GM23338 (cell line): ENCODE measurements around the gene LRP1-AS. TPM values are rescaled to one million over a fixed set of nuclear protein-coding genes. Genes with fewer than 3 reads are reported as not detected.

Experiments
- ATAC-seq: fragments of 200-7000 bp; cut with Tn5 transposase; 3 replicates; pipeline ENCODE4 v1.9.1; 2020
- DNase-seq: peaks from one replicate; pipeline ENCODE4 v3.0.0-alpha.2; 2015; ENCODE audit warnings: low spot score
- H2AFZ ChIP-seq: fragments of 200-600 bp; sonication (generic); 2 replicates; pipeline ENCODE4 v1.8.0; 2016; ENCODE audit warnings: antibody characterized with exemption, mild to moderate bottlenecking, moderate library complexity
- H3F3A ChIP-seq: fragments of 200-600 bp; sonication (generic); replicated peaks from 2 replicates; pipeline ENCODE4 v1.8.0; 2017; ENCODE audit warnings: antibody characterized with exemption, mixed run types, low read depth
- H3K27ac ChIP-seq: fragments of 200-600 bp; sonication (generic); 2 replicates; pipeline ENCODE4 v1.6.1; 2016; ENCODE audit warnings: low read depth
- H3K27me3 ChIP-seq: fragments of 200-600 bp; sonication (generic); 2 replicates; pipeline ENCODE4 v1.8.0; 2016; ENCODE audit warnings: mild to moderate bottlenecking, mixed run types, moderate library complexity; ENCODE audit not compliant: insufficient read depth
- H3K36me3 ChIP-seq: fragments of 200-600 bp; sonication (generic); 2 replicates; pipeline ENCODE4 v1.8.0; 2016; ENCODE audit warnings: mild to moderate bottlenecking; ENCODE audit not compliant: insufficient read depth
- H3K4me1 ChIP-seq: fragments of 200-600 bp; sonication (generic); 2 replicates; pipeline ENCODE4 v1.8.0; 2016; ENCODE audit warnings: mild to moderate bottlenecking, moderate library complexity; ENCODE audit not compliant: insufficient read depth
- H3K4me2 ChIP-seq: fragments of 200-600 bp; sonication (generic); 2 replicates; pipeline ENCODE4 v1.7.1; 2017; ENCODE audit warnings: mixed run types
- H3K4me3 ChIP-seq: fragments of 200-600 bp; sonication (generic); 2 replicates; pipeline ENCODE4 v1.6.1; 2016; ENCODE audit warnings: mixed run types
- H3K79me2 ChIP-seq: fragments of 200-600 bp; sonication (generic); replicated peaks from 2 replicates; pipeline ENCODE4 v1.8.0; 2017; ENCODE audit warnings: mild to moderate bottlenecking; ENCODE audit not compliant: insufficient read depth
- H3K9me2 ChIP-seq: fragments of 200-600 bp; sonication (generic); 2 replicates; pipeline ENCODE4 v1.8.0; 2017; ENCODE audit not compliant: insufficient read depth
- H4K20me1 ChIP-seq: fragments of 200-600 bp; sonication (generic); replicated peaks from 2 replicates; pipeline ENCODE4 v1.8.0; 2017; ENCODE audit warnings: mild to moderate bottlenecking; ENCODE audit not compliant: insufficient read depth
- H3K27ac Mint-ChIP-seq: 2 replicates; pipeline ENCODE4 v1.8.0; 2020; ENCODE audit warnings: inconsistent platforms, mild to moderate bottlenecking, moderate library complexity, mixed read lengths
- H3K27me3 Mint-ChIP-seq: 3 replicates; pipeline ENCODE4 v1.8.0; 2022; ENCODE audit warnings: low read depth, mild to moderate bottlenecking, moderate library complexity, mixed read lengths, inconsistent platforms; ENCODE audit not compliant: insufficient read depth, poor library complexity
- H3K36me3 Mint-ChIP-seq: 3 replicates; pipeline ENCODE4 v1.8.0; 2021; ENCODE audit warnings: low read depth, mild to moderate bottlenecking, inconsistent platforms, moderate library complexity, mixed read lengths
- H3K4me1 Mint-ChIP-seq: 3 replicates; pipeline ENCODE4 v1.8.0; 2020; ENCODE audit warnings: mild to moderate bottlenecking, inconsistent platforms, mixed read lengths
- H3K4me3 Mint-ChIP-seq: 3 replicates; pipeline ENCODE4 v1.8.0; 2021; ENCODE audit warnings: moderate library complexity, mild to moderate bottlenecking, inconsistent platforms, mixed read lengths
- H3K9me3 Mint-ChIP-seq: 3 replicates; pipeline ENCODE4 v1.8.0; 2020; ENCODE audit warnings: moderate library complexity, mild to moderate bottlenecking, inconsistent platforms, mixed read lengths
- CREB1 ChIP-seq: fragments of 250-450 bp; sonication (Bioruptor Pico); IDR thresholded peaks from 2 replicates; pipeline ENCODE4 v1.5.0; 2020; ENCODE audit warnings: low read depth, mild to moderate bottlenecking, moderate library complexity
- EZH2 ChIP-seq: fragments of 200-600 bp; sonication (generic); IDR thresholded peaks from one replicate; pipeline ENCODE4 v1.8.0; 2017; ENCODE audit warnings: antibody characterized with exemption, mild to moderate bottlenecking, low read depth; ENCODE audit not compliant: unreplicated experiment
- EZH2phosphoT487 ChIP-seq: fragments of 200-600 bp; sonication (generic); IDR thresholded peaks from one replicate; pipeline ENCODE4 v1.8.1; 2018; ENCODE audit warnings: antibody characterized with exemption; ENCODE audit not compliant: unreplicated experiment
- JUNB ChIP-seq: IDR thresholded peaks from one replicate; pipeline ENCODE4 v1.6.1; 2016; ENCODE audit warnings: antibody characterized with exemption; ENCODE audit not compliant: unreplicated experiment
- NANOG ChIP-seq: IDR thresholded peaks from 2 replicates; pipeline ENCODE4 v1.6.1; 2016; ENCODE audit warnings: antibody characterized with exemption, borderline replicate concordance
- ZNF331 ChIP-seq: fragments of 250-450 bp; sonication (Bioruptor Pico); IDR thresholded peaks from 2 replicates; pipeline ENCODE4 v1.5.0; 2020; ENCODE audit warnings: low read depth, mild to moderate bottlenecking, moderate library complexity
- polyA plus RNA-seq: library from polyadenylated mRNA; unstranded; fragments of >200 nt; fragmentation: Nextera tagmentation; extraction: Ambion mirVana; gene quantifications from 2 replicates; pipeline ENCODE4 v1.2.1, GENCODE V29; 2016
- total RNA-seq: library from RNA; depleted of rRNA; stranded (reverse); fragments of >200 nt; shearing (Covaris generic); gene quantifications from 2 replicates; pipeline ENCODE4 v1.2.3, GENCODE V29; 2014
- TF ChIP-seq, protein P1 (sequence below), 2 experiments: fragments of 200-600 bp in 1 of 2; sonication (generic) in 1 of 2; conservative IDR thresholded peaks; 2 replicates each; pipeline versions ENCODE4 v1.5.1 to v1.6.1; 2016 to 2017; ENCODE audit warnings: antibody characterized with exemption in 2 of 2, low read depth in 2 of 2, mild to moderate bottlenecking in 2 of 2, moderate library complexity in 1 of 2
- TF ChIP-seq, protein P2 (sequence below): IDR thresholded peaks from one replicate; pipeline ENCODE4 v1.6.1; 2018; ENCODE audit warnings: antibody characterized with exemption; ENCODE audit not compliant: unreplicated experiment
- TF ChIP-seq, protein P3 (sequence below): IDR thresholded peaks from 2 replicates; pipeline ENCODE4 v1.6.1; 2016; ENCODE audit warnings: antibody characterized with exemption

LRP1-AS gene
- total and polyA plus RNA-seq, 2 experiments from 2014 or later = 0.86 TPM; not detected in 1

DNA sequence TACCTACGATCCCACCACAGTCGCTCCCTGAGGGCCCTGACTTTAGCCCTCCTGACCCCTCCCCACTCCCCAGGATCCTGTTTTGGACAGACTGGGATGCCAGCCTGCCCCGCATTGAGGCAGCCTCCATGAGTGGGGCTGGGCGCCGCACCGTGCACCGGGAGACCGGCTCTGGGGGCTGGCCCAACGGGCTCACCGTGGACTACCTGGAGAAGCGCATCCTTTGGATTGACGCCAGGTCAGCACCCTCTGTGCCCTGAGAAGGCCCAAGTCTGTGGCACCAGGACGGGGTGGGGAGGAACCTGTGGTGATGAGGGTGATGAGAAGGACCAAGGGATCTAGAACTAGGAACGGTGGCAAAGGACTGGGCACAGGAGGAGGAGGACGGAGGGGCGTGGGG is 29.9 kb upstream of the LRP1-AS start:
- 0 out of 2 replicates have a peak, but pooled peaks cover 7% of the 10 kb centered on the region for H4K20me1 ChIP-seq
- H3K27ac Mint-ChIP-seq = no peak overlapping the region
- peaks cover 24% of the 10 kb centered on the region; the same call in 1 of the 2 replicates for H3F3A ChIP-seq
- DNase-seq (no peak), ATAC-seq (no peak)
- H3K4me2 ChIP-seq = no peak overlapping the region
- no peaks in the 10 kb centered on the region for H3K9me2 ChIP-seq
- no peak overlapping the region for H3K27ac ChIP-seq
- H3K4me3 Mint-ChIP-seq = no peak overlapping the region
- no peak overlapping the region for H3K4me3 ChIP-seq
- H3K27me3 Mint-ChIP-seq = peaks cover 16% of the 10 kb centered on the region
- H3K36me3 Mint-ChIP-seq = peaks cover 90% of the 10 kb centered on the region
- no peak overlapping the region for H2AFZ ChIP-seq
- H3K79me2 ChIP-seq = no peaks in the 10 kb centered on the region; the same call in 1 of the 2 replicates
- H3K4me1 ChIP-seq = no peaks in the 10 kb centered on the region
- TF ChIP-seq EZH2phosphoT487 (no peak), ZNF331 (CRISPR knock-in tag) (no peak), EZH2 (no peak), NANOG (no peak), JUNB (no peak), CREB1 (CRISPR knock-in tag) (no peak)
- TF ChIP-seq, protein P1, sequence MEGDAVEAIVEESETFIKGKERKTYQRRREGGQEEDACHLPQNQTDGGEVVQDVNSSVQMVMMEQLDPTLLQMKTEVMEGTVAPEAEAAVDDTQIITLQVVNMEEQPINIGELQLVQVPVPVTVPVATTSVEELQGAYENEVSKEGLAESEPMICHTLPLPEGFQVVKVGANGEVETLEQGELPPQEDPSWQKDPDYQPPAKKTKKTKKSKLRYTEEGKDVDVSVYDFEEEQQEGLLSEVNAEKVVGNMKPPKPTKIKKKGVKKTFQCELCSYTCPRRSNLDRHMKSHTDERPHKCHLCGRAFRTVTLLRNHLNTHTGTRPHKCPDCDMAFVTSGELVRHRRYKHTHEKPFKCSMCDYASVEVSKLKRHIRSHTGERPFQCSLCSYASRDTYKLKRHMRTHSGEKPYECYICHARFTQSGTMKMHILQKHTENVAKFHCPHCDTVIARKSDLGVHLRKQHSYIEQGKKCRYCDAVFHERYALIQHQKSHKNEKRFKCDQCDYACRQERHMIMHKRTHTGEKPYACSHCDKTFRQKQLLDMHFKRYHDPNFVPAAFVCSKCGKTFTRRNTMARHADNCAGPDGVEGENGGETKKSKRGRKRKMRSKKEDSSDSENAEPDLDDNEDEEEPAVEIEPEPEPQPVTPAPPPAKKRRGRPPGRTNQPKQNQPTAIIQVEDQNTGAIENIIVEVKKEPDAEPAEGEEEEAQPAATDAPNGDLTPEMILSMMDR (conservative IDR thresholded peaks at IDR 0.05; ENCODE audit: low read depth in 2 of 2) = no peak
- TF ChIP-seq, protein P2, sequence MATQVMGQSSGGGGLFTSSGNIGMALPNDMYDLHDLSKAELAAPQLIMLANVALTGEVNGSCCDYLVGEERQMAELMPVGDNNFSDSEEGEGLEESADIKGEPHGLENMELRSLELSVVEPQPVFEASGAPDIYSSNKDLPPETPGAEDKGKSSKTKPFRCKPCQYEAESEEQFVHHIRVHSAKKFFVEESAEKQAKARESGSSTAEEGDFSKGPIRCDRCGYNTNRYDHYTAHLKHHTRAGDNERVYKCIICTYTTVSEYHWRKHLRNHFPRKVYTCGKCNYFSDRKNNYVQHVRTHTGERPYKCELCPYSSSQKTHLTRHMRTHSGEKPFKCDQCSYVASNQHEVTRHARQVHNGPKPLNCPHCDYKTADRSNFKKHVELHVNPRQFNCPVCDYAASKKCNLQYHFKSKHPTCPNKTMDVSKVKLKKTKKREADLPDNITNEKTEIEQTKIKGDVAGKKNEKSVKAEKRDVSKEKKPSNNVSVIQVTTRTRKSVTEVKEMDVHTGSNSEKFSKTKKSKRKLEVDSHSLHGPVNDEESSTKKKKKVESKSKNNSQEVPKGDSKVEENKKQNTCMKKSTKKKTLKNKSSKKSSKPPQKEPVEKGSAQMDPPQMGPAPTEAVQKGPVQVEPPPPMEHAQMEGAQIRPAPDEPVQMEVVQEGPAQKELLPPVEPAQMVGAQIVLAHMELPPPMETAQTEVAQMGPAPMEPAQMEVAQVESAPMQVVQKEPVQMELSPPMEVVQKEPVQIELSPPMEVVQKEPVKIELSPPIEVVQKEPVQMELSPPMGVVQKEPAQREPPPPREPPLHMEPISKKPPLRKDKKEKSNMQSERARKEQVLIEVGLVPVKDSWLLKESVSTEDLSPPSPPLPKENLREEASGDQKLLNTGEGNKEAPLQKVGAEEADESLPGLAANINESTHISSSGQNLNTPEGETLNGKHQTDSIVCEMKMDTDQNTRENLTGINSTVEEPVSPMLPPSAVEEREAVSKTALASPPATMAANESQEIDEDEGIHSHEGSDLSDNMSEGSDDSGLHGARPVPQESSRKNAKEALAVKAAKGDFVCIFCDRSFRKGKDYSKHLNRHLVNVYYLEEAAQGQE = no peak
- TF ChIP-seq, protein P3, sequence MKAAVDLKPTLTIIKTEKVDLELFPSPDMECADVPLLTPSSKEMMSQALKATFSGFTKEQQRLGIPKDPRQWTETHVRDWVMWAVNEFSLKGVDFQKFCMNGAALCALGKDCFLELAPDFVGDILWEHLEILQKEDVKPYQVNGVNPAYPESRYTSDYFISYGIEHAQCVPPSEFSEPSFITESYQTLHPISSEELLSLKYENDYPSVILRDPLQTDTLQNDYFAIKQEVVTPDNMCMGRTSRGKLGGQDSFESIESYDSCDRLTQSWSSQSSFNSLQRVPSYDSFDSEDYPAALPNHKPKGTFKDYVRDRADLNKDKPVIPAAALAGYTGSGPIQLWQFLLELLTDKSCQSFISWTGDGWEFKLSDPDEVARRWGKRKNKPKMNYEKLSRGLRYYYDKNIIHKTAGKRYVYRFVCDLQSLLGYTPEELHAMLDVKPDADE = no peak
- H3K27me3 ChIP-seq = no peaks in the 10 kb centered on the region
- H3K36me3 ChIP-seq = peaks cover 13% of the 10 kb centered on the region
- no peaks in the 10 kb centered on the region for H3K4me1 Mint-ChIP-seq
- H3K9me3 Mint-ChIP-seq = no peaks in the 10 kb centered on the region; the same call in 2 of the 3 replicates
